Measurements from ENCODE around the gene ZRANB3. TPM values are rescaled to one million over a fixed set of nuclear protein-coding genes. Genes with fewer than 3 reads are reported as not detected.
"Not testable (repeated sequence)": the region's sequence is repeated elsewhere in the genome, so short reads cannot be mapped to it uniquely, and the experiment has no call there.

Gene ZRANB3
- total RNA-seq, 1 experiment from 2014 or later: 17.1 TPM

GRCh38 chr2:135409436-135409835 lies 121.6 kb downstream of the ZRANB3 start:
- POLR2A ChIA-PET (ENCODE audit: low non-redundant PET): no interaction called here
- H3K4me3 ChIP-seq (ENCODE audit: low read depth, low read length, poor library complexity, severe bottlenecking): no peak overlapping the region
- TF ChIP-seq CTCF (conservative IDR thresholded peaks at IDR 0.05; ENCODE audit: low read depth, low read length) (no peak), EZH2 (IDR thresholded peaks at IDR 0.05; ENCODE audit: borderline replicate concordance, low read depth, low read length, poor library complexity, severe bottlenecking) (no peak)
- no peaks in the 10 kb centered on the region for H3K36me3 ChIP-seq (ENCODE audit: insufficient read depth, low read length, poor library complexity, severe bottlenecking)
- intact Hi-C loops (cut with micrococcal nuclease; ENCODE audit: unreplicated experiment): no loop called here
- no peak overlapping the region for H3K27ac ChIP-seq (ENCODE audit: low read depth, low read length, poor library complexity, severe bottlenecking)
- no peak for DNase-seq (ENCODE audit: low spot score)
- BruUV-seq (replicated peaks): no TSS peak
- no peaks in the 10 kb centered on the region for H3K9me3 ChIP-seq (ENCODE audit: low read depth, low read length, poor library complexity, severe bottlenecking)
- no peaks in the 10 kb centered on the region for H3K4me1 ChIP-seq (ENCODE audit: insufficient read depth, low read length, poor library complexity, severe bottlenecking)
- no peaks in the 10 kb centered on the region for H3K27me3 ChIP-seq (replicated peaks; ENCODE audit: insufficient read depth, low read depth, low read length, poor library complexity)
- CTCF ChIA-PET: no interaction called here

DNA sequence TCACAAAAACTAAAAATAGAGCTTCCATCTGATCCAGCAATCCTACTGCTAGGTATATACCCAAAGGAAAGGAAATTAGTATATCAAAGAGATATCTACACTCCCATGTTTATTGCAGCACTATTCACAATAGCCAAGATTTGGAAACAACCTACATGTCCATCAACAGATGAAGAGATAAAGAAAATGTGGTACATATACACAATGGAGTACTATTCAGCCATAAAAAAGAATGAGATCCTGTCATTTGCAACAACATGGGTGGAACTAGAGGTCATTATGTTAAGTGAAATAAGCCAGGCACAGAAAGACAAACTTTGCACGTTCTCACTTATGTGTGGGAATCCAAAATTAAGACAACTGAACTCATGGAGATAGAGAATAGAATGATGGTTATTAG lies 134.8 kb downstream of the ZRANB3 start:
- BruUV-seq (replicated peaks); H3K9me3 ChIP-seq (ENCODE audit: low read depth, low read length, poor library complexity, severe bottlenecking); H3K4me3 ChIP-seq (ENCODE audit: low read depth, low read length, poor library complexity, severe bottlenecking); DNase-seq (ENCODE audit: low spot score); H3K27ac ChIP-seq (ENCODE audit: low read depth, low read length, poor library complexity, severe bottlenecking); H3K4me1 ChIP-seq (ENCODE audit: insufficient read depth, low read length, poor library complexity, severe bottlenecking); POLR2A ChIA-PET (ENCODE audit: low non-redundant PET); H3K36me3 ChIP-seq (ENCODE audit: insufficient read depth, low read length, poor library complexity, severe bottlenecking); intact Hi-C loops (cut with micrococcal nuclease; ENCODE audit: unreplicated experiment); H3K27me3 ChIP-seq (replicated peaks; ENCODE audit: insufficient read depth, low read depth, low read length, poor library complexity): not testable (repeated sequence)
- CTCF ChIA-PET: interaction anchor here (0.5 kb wide), 1 partner anchor 177 kb away, joined by 4 read pairs; no protein-coding TSS in a partner anchor

DNA sequence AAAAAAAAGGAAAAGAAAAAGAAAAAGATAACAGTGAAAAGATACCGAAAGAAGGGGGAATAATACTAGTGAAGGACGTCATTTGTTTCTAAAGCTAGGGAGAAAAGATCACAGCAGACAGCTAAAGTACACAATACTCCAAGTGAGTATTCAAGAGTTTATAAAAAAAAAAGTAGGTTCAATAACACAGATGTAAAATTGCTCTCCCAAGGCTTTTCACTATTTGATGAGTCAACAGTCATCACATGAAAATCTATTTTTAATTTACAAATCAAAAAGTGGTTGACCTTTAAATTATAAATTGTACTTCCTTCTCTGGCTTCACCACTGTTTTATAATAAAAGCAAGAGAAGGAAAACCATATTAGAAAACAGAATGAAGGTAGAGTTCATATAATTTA lies 144.0 kb downstream of the ZRANB3 start:
- intact Hi-C loops (cut with micrococcal nuclease; ENCODE audit: unreplicated experiment): no loop called here
- Histone ChIP-seq H3K4me3 (ENCODE audit: low read depth, low read length, poor library complexity, severe bottlenecking) (no peak overlapping the region), H3K27me3 (replicated peaks; ENCODE audit: insufficient read depth, low read depth, low read length, poor library complexity) (no peaks in the 10 kb centered on the region), H3K27ac (ENCODE audit: low read depth, low read length, poor library complexity, severe bottlenecking) (no peak overlapping the region), H3K4me1 (ENCODE audit: insufficient read depth, low read length, poor library complexity, severe bottlenecking) (no peaks in the 10 kb centered on the region), H3K36me3 (ENCODE audit: insufficient read depth, low read length, poor library complexity, severe bottlenecking) (no peaks in the 10 kb centered on the region), H3K9me3 (ENCODE audit: low read depth, low read length, poor library complexity, severe bottlenecking) (no peaks in the 10 kb centered on the region)
- CTCF ChIA-PET: no interaction called here
- POLR2A ChIA-PET (ENCODE audit: low non-redundant PET): no interaction called here
- no peak for TF ChIP-seq CTCF (conservative IDR thresholded peaks at IDR 0.05; ENCODE audit: low read depth, low read length)
- TF ChIP-seq EZH2 (IDR thresholded peaks at IDR 0.05; ENCODE audit: borderline replicate concordance, low read depth, low read length, poor library complexity, severe bottlenecking): no peak
- no peak for DNase-seq (ENCODE audit: low spot score)
- BruUV-seq (replicated peaks): no TSS peak

DNA sequence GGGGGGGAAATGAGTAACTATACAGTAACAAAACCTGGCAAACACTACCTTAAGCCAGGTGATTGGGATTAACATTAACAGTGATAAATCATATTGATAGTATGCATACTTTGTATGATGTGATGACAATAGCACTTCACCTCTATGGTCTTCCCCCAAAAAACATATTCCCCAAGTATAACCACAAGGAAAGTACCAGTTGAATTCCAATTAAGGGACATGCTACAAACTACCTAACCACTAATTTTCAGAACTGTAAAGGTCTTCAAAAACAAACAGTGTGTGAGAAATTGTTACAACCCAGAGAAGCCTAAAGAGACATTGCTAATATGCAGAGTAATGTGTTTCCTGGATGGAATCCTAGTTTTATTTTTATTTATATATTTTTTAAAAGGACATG lies 152.4 kb downstream of the ZRANB3 start:
- CTCF ChIA-PET: no interaction called here
- Histone ChIP-seq H3K9me3 (ENCODE audit: low read depth, low read length, poor library complexity, severe bottlenecking) (no peaks in the 10 kb centered on the region), H3K4me3 (ENCODE audit: low read depth, low read length, poor library complexity, severe bottlenecking) (no peak overlapping the region), H3K27ac (ENCODE audit: low read depth, low read length, poor library complexity, severe bottlenecking) (no peak overlapping the region), H3K4me1 (ENCODE audit: insufficient read depth, low read length, poor library complexity, severe bottlenecking) (no peaks in the 10 kb centered on the region), H3K27me3 (replicated peaks; ENCODE audit: insufficient read depth, low read depth, low read length, poor library complexity) (no peaks in the 10 kb centered on the region), H3K36me3 (ENCODE audit: insufficient read depth, low read length, poor library complexity, severe bottlenecking) (no peaks in the 10 kb centered on the region)
- TF ChIP-seq EZH2 (IDR thresholded peaks at IDR 0.05; ENCODE audit: borderline replicate concordance, low read depth, low read length, poor library complexity, severe bottlenecking): no peak
- TF ChIP-seq CTCF (conservative IDR thresholded peaks at IDR 0.05; ENCODE audit: low read depth, low read length): no peak
- no peak for DNase-seq (ENCODE audit: low spot score)
- intact Hi-C loops (cut with micrococcal nuclease; ENCODE audit: unreplicated experiment): no loop called here
- POLR2A ChIA-PET (ENCODE audit: low non-redundant PET): no interaction called here
- no TSS peak for BruUV-seq (replicated peaks)

All from A673 (cell line).